ENCODE results near the gene MARVELD1.
A peak's percentile ranks its signal among the peaks of the same experiment; 100 is the strongest.
"Not testable (repeated sequence)": the region's sequence is repeated elsewhere in the genome, so short reads cannot be mapped to it uniquely, and the experiment has no call there.

The MARVELD1 gene

GRCh38 chr10:97698072-97698655 is 15.4 kb upstream of the MARVELD1 start:
- not testable (repeated sequence) for DNase-seq

DNA sequence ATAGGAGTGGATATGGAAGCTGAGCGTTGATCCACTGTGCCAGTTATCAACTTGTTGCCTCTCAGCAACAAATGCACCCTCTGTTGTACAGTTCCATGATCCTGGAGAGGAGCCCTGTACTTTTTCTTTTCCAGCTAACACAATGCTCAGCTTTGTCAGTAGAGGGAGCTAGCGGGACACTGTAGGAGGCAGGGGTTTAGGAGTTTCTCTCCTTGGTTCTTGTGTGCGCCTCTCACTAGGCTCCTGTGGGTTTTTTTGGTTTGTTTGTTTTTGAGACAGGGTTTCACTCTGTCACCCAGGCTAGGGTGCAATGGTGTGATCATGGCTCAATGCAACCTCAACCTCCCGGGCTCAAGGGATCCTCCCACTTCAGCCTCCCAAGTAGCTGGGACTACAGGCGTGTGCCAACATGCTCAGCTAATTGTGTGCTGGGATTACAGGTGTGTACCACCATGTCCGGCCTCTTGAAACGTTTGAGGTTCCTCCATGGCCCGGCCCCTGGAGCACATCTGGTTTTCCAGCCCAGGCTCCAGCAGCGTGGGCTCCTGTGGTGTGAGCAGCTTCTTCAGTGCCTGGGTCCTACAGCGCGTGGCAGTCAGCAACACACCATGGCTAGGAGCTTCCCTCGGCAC is 12.0 kb upstream of the MARVELD1 start:
- peak; percentile 67 for DNase-seq

GRCh38 chr10:97703398-97704067 is 10.0 kb upstream of the MARVELD1 start:
- DNase-seq: no peak

- DNase-seq: no peak
Observed at GRCh38 chr10:97704341-97704740, 9.2 kb upstream of the MARVELD1 start.

DNA sequence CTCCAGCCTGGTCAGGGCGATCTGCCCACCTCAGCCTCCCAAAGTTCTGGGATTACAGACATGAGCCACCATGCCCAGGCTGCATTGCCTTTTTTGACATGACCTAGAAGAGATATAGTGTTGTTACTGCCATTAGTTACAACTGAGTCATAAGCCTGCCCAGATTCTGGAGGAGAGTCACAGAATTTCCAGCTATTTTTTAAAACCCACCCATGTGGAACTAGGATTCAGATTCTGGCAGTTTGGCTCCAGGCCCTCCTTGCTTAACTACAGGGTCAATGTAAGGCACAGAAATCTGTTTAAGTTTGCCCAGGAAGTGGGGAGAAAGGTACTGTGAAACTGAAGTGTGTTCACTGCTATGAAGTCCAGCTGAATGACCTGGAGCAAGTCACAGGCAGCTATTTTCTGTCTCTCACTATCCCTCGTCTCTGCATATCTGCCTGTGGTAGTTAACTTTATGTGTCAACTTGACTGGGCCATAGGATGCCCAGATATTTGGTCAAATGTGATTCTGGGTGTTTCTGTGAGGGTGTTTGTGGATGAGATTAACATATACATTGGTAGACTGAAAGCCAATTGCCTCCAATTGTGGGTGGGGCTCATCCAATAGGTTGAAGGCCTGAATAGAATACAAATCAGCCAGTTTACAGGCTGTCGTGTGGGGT is 8.4 kb upstream of the MARVELD1 start:
- no peak for DNase-seq

DNA sequence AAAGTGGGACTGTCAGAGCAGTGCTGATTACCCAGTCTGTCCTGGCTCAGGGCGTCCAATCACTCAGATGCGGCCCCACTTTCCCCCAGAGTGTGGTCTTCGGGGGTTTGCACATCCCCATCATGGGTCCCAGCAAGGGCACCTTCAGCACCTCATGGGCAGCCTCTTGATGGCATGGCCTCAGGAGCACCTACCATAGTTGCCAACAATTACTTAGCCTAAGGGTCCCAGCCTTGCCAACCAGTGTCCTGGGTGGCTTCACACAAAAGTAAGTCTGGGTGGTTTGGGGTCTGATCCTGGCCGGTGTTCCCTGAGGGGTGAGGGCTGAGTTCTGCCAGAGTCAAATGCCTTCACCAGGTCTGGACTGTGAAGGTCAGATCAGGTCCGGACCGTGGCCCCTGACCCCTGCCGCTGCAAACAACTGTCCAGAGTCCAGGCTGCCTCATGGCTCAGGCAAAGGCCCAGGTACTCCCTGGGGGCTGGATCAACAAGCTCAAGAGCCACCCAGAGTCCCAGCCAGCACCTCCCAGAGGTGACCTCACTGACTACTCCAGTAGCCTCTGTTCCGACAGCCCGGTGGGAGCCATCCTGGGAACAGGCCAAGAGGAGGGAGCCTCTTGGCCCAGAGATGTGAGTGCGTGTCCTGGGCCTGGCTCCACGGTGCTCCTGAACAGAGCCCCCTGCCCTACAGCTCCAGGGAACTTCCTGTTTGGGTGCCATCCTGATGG is 6.2 kb upstream of the MARVELD1 start:
- no peak for DNase-seq

DNA sequence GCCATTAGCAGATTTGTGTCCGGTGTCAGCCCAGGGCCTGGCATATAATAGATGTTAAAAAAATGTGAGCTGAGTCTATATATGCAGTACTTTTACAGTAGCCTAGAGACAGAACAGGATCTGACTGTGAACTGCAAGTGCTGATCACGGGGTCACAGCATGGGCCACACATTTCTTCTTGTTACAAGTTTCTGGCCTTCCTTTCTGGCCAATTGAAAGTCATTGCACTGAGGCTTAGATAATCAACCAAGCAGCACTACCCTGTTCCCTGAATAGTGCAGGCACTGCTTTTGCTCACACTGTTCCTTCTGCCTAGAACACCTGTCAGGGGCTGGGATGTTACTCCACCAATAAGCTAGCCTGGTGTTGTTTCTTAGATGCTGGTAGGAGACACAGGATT is 5.4 kb upstream of the MARVELD1 start:
- DNase-seq: no peak

GRCh38 chr10:97708976-97709946 is 4.3 kb upstream of the MARVELD1 start:
- DNase-seq: peak; percentile 91

DNA sequence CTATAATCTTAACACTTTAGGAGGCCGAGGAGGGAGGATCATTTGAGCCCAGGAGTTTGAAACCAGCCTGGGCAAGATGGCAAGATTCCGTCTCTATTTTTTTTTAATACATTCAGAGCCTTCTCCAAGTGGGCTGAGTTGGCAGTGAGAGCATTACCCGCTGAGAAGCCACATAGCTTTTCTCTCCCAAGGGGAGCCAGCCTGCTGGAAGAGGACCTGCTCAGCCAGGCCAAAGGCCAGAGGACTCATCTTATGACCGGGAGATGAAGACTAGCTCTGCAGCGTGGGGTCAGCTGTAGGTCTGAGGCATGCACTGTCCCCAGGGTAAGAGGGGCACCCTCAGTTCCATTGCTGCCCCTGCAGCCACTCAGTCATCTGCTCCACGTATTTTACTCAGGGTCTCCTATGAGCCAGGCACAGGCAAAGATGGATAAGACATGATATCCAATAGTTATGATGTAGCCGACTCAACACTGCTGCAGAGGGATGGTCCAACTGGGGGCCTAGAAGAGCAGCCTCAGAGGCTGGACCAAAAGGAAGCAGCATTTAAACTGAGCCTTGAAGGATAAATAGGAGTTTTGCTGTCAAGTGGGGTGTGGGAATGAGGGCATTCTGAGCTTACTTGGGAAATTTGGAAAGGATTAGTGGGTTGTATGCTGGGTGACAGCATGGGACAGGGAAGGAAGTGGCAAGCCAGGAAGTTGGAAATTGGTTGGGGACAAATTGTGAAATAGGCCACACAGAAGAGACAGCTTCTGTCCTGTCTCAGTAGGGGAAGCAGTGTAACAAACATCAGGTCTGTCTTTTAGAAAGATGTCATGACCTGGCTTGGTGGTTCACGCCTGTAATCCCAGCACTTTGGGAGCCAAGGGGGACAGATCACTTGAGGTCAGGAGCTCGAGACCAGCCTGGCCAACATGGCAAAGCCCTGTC is 1.6 kb upstream of the MARVELD1 start:
- DNase-seq: no peak

DNA sequence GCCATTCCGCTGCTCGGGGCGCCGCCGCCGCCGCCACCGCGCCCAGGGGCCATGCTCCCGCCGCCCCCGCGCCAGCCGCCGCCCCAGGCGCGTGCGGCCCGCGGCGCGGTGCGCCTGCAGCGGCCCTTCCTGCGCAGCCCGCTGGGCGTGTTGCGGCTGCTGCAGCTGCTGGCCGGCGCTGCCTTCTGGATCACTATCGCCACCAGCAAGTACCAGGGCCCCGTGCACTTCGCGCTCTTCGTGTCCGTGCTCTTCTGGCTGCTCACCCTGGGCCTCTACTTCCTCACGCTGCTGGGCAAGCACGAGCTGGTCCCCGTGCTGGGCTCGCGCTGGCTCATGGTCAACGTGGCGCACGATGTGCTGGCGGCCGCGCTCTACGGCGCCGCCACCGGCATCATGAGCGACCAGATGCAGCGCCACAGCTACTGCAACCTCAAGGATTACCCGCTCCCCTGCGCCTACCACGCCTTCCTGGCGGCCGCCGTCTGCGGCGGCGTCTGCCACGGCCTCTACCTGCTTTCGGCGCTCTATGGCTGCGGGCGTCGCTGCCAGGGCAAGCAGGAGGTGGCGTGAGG is 383 bp downstream of the MARVELD1 start:
- DNase-seq: peak; percentile 80

- peak; percentile 90 for DNase-seq
Observed at GRCh38 chr10:97714401-97715258, 1.1 kb downstream of the MARVELD1 start.

DNA sequence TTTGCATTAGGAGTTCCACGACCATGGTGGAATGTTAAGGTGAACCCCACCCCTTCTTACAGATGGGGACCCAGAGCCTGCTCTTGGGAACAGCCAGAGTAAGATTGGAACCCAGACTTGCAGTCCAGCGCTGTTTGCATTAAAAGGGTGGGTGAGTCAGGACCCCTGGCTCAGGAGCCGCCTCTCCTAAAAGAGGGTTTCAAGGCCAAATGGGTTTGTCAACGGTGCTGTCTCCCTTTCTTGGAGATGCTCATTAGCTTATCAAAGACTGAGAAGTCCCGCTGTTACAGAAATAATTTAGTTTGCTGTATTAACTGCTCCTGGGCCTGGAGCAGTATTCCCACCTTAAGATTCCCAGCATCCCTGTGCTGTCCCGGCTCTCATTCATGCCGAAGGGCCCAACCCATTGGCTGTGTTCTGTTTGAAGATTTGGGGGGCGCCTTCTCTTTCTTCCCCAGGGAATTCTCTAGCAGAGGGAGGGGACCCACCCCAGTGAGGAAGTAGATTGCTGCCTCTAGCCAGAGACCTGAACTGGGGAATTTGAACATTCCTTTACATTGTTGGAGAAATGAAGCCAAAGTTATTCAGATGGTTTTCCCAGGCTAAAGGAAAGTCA is 1.8 kb downstream of the MARVELD1 start:
- no peak for DNase-seq

DNA sequence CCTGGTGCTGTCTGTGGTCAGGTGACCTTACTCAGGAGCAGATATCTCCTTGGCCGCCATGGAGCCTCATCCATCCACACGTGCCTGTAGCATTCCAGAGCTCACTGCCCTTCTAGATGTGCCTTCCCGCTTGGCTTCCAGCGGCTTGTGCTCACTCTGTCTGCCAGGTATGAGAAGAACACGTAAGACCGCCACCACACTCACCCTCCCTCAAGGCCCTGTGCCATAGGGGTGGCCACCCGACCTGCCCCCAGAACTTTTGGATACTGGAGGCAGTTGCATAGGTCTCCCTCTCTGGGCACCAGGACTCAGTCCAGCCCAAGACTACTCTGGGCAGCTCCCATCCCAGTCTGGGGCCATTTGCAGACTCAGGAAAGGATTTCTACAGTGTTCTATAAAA is 4.1 kb downstream of the MARVELD1 start:
- no peak for DNase-seq

- DNase-seq: no peak
Observed at GRCh38 chr10:97718178-97718577, 4.6 kb downstream of the MARVELD1 start.

- peak; percentile 39 for DNase-seq
Observed at GRCh38 chr10:97718659-97719142, 5.2 kb downstream of the MARVELD1 start.

GRCh38 chr10:97719602-97720001 is 6.1 kb downstream of the MARVELD1 start:
- DNase-seq: no peak

GRCh38 chr10:97721871-97722780 is 8.6 kb downstream of the MARVELD1 start:
- DNase-seq: no peak

- DNase-seq: no peak
Observed at GRCh38 chr10:97723001-97723400, 9.5 kb downstream of the MARVELD1 start.
